ENCODE data around the gene MTHFS. TPM values are rescaled to one million over a fixed set of nuclear protein-coding genes. Genes with fewer than 3 reads are reported as not detected.

The MTHFS gene
- total and polyA plus RNA-seq, 8 donors, result 5.7 to 101 (median 48.1) TPM; not detected in 2

DNA sequence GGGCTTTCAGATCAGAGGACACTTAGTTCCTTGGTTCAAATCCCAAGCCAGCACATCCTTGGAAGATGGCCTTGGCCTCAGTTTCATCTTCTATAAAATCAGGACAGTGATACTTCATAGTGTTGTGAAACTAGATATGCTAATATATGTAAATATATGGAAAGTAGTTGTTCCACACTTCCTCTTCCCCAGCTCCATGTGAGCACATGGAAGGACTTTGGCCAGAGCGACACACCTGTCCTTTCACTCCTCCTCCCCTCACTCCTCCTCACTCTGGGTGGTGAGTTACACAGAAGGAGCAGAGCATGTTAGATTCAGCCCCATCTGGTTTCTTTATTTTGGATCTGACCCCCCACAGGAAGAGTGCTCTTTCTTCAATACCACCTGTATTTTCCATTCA is 65.2 kb downstream of the MTHFS start:
- Histone ChIP-seq H3K27me3 (no peaks in the 10 kb centered on the region), H3K4me3 (no peak overlapping the region), H3K9me3 (peaks cover 0 to 6% (median 0%) of the 10 kb centered on the region in 4 donors), H3K27ac (no peak overlapping the region), H3K36me3 (peaks cover 0 to 29% (median 13%) of the 10 kb centered on the region in 4 donors), H3K4me1 (no peaks in the 10 kb centered on the region)
- DNase-seq, result no peak
- 89 to 100% (median 96%) methylated on average over 1 of the region's 1 CpG for WGBS, 5 donors
- TF ChIP-seq CTCF (IDR thresholded peaks at IDR 0.05), result no peak
- TF ChIP-seq EP300 (IDR thresholded peaks at IDR 0.05), result no peak
- TF ChIP-seq POLR2AphosphoS5 (IDR thresholded peaks at IDR 0.05), result no peak
- TF ChIP-seq POLR2A (IDR thresholded peaks at IDR 0.05), result no peak
- intact Hi-C loops (cut with DNase I; ENCODE audit: low total_unique reads), result no loop called here

DNA sequence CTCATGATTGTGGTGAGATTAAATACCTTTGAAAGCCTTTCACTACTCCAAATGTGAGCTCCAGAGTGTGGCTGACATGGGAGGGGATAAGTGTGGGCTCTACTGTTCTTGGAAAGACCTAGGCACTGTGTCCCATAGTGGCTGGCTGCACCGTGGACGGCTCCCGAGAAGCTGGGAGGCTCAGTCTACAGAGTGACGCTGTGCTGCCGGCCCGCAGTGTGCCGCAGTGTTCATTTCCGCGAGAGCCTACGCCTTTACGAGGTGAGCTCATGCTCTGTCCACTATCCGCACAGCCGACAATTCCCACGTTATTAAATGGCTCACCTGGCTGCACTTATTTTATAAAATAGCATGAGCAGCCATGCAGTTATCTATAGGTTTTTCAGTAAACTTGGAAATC is 66.9 kb downstream of the MTHFS start:
- 91 to 99% (median 97%) methylated on average over 14 of the region's 14 CpGs for WGBS, 5 donors
- Histone ChIP-seq H3K9me3 (peaks cover 0 to 6% (median 0%) of the 10 kb centered on the region in 4 donors), H3K4me3 (no peak overlapping the region), H3K4me1 (no peaks in the 10 kb centered on the region), H3K27me3 (no peaks in the 10 kb centered on the region), H3K36me3 (peaks cover 0 to 29% (median 13%) of the 10 kb centered on the region in 4 donors), H3K27ac (no peak overlapping the region)
- no peak for DNase-seq
- TF ChIP-seq CTCF (IDR thresholded peaks at IDR 0.05) (no peak), POLR2A (IDR thresholded peaks at IDR 0.05) (no peak), EP300 (IDR thresholded peaks at IDR 0.05) (no peak), POLR2AphosphoS5 (IDR thresholded peaks at IDR 0.05) (no peak)
- intact Hi-C loops (cut with DNase I; ENCODE audit: low total_unique reads), result no loop called here

GRCh38 chr15:79828447-79828846 is 68.4 kb downstream of the MTHFS start:
- no peaks in the 10 kb centered on the region for H3K4me1 ChIP-seq
- no peaks in the 10 kb centered on the region for H3K27me3 ChIP-seq
- H3K36me3 ChIP-seq, result peaks cover 0 to 18% (median 6%) of the 10 kb centered on the region in 4 donors
- DNase-seq, result no peak
- no peak overlapping the region for H3K27ac ChIP-seq
- H3K4me3 ChIP-seq, result no peak overlapping the region
- intact Hi-C loops (cut with DNase I; ENCODE audit: low total_unique reads), result no loop called here
- peaks cover 0 to 6% (median 0%) of the 10 kb centered on the region in 4 donors for H3K9me3 ChIP-seq
- TF ChIP-seq EP300 (IDR thresholded peaks at IDR 0.05), result no peak
- no peak for TF ChIP-seq CTCF (IDR thresholded peaks at IDR 0.05)
- TF ChIP-seq POLR2AphosphoS5 (IDR thresholded peaks at IDR 0.05), result no peak
- no peak for TF ChIP-seq POLR2A (IDR thresholded peaks at IDR 0.05)

DNA sequence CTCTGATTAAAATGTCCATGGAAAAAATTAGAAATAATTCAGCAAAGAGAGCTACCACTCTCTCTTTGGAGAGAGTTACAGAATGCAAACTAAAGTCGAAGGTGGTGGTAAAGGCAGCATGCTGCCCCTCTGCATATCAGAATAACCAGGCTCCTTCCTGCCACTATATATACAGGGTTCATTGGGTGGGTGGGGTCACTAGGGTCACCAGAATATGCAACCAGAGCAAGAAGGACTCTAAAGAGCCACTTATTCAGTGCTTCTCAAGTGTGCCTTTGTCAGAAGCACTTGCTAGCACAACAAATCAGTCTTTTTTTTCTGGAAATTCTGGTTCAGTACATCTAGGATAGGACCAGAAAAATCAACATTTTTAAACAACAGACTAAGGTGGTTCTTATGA is 70.0 kb downstream of the MTHFS start:
- no peak for TF ChIP-seq POLR2AphosphoS5 (IDR thresholded peaks at IDR 0.05)
- no peak for TF ChIP-seq EP300 (IDR thresholded peaks at IDR 0.05)
- TF ChIP-seq POLR2A (IDR thresholded peaks at IDR 0.05), result no peak
- no peak for TF ChIP-seq CTCF (IDR thresholded peaks at IDR 0.05)
- 53 to 72% (median 68%) methylated on average over 1 of the region's 1 CpG for WGBS, 5 donors
- Histone ChIP-seq H3K4me1 (no peaks in the 10 kb centered on the region), H3K9me3 (peaks cover 0 to 6% (median 0%) of the 10 kb centered on the region in 4 donors), H3K27me3 (no peaks in the 10 kb centered on the region), H3K36me3 (peaks cover 0 to 8% (median 0%) of the 10 kb centered on the region in 4 donors), H3K27ac (no peak overlapping the region), H3K4me3 (no peak overlapping the region)
- DNase-seq, result no peak
- intact Hi-C loops (cut with DNase I; ENCODE audit: low total_unique reads), result no loop called here
